ENCODE measurements around the gene PCNX3.

PCNX3 gene

GRCh38 chr11:65640483-65641296 lies 25.1 kb downstream of the PCNX3 start:
- POLR2A ChIA-PET (ENCODE audit: low non-redundant PET), result no interaction called here
- CTCF ChIA-PET, result no interaction called here
- H3K27ac ChIP-seq, result peak overlapping the region; percentile 87
- TF ChIP-seq CTCF (conservative IDR thresholded peaks at IDR 0.05; ENCODE audit: low read depth), result no peak
- DNase-seq (ENCODE audit: low spot score), result no peak

- H3K27ac ChIP-seq, result 0 out of 2 replicates have a peak overlapping the region, but pooled peaks have one; percentile 5
- CTCF ChIA-PET, result no interaction called here
- DNase-seq (ENCODE audit: low spot score), result no peak
- POLR2A ChIA-PET (ENCODE audit: low non-redundant PET), result no interaction called here
- TF ChIP-seq CTCF (conservative IDR thresholded peaks at IDR 0.05; ENCODE audit: low read depth), result no peak
These were observed 25.9 kb downstream of the PCNX3 start for GRCh38 chr11:65641297-65642013.

GRCh38 chr11:65642014-65642671 lies 26.6 kb downstream of the PCNX3 start:
- no peak for TF ChIP-seq CTCF (conservative IDR thresholded peaks at IDR 0.05; ENCODE audit: low read depth)
- no peak overlapping the region for H3K27ac ChIP-seq
- ChIA-PET CTCF (interaction anchor here (0.6 kb wide), 1 partner anchor 11 kb away, joined by 3 read pairs; no protein-coding TSS in a partner anchor), POLR2A (ENCODE audit: low non-redundant PET) (no interaction called here)
- DNase-seq (ENCODE audit: low spot score), result no peak

- peak overlapping the region; percentile 52 for H3K27ac ChIP-seq
- POLR2A ChIA-PET (ENCODE audit: low non-redundant PET), result no interaction called here
- peak; percentile 60 for DNase-seq (ENCODE audit: low spot score)
- no peak for TF ChIP-seq CTCF (conservative IDR thresholded peaks at IDR 0.05; ENCODE audit: low read depth)
- CTCF ChIA-PET, result interaction anchor here (0.6 kb wide), 1 partner anchor 44 kb away, joined by 3 read pairs; no protein-coding TSS in a partner anchor
These were observed 28.4 kb downstream of the PCNX3 start for GRCh38 chr11:65643971-65644370.

- no peak for DNase-seq (ENCODE audit: low spot score)
- ChIA-PET POLR2A (ENCODE audit: low non-redundant PET) (no interaction called here), CTCF (interaction anchor here (0.8 kb wide), 1 partner anchor 27 kb away, joined by 3 read pairs; no protein-coding TSS in a partner anchor)
- no peak for TF ChIP-seq CTCF (conservative IDR thresholded peaks at IDR 0.05; ENCODE audit: low read depth)
- H3K27ac ChIP-seq, result peak overlapping the region; percentile 52
These were observed 29.3 kb downstream of the PCNX3 start for GRCh38 chr11:65644837-65645236.

- ChIA-PET CTCF (interaction anchor here (0.8 kb wide), 1 partner anchor 26 kb away, joined by 3 read pairs; no protein-coding TSS in a partner anchor), POLR2A (ENCODE audit: low non-redundant PET) (no interaction called here)
- TF ChIP-seq CTCF (conservative IDR thresholded peaks at IDR 0.05; ENCODE audit: low read depth), result no peak
- peak overlapping the region; percentile 52 for H3K27ac ChIP-seq
- DNase-seq (ENCODE audit: low spot score), result no peak
These were observed 30.1 kb downstream of the PCNX3 start for GRCh38 chr11:65645710-65646109.

All from RWPE1 (cell line).